GM21619 (cell line): Measurements from ENCODE around the gene TIAL1.
"Not testable (repeated sequence)": the region's sequence is repeated elsewhere in the genome, so short reads cannot be mapped to it uniquely, and the experiment has no call there.

Experiments
- ATAC-seq: cut with Tn5 transposase; IDR thresholded peaks from one replicate; pipeline ENCODE4 v1.9.1; 2021; ENCODE audit not compliant: unreplicated experiment

The TIAL1 gene

DNA sequence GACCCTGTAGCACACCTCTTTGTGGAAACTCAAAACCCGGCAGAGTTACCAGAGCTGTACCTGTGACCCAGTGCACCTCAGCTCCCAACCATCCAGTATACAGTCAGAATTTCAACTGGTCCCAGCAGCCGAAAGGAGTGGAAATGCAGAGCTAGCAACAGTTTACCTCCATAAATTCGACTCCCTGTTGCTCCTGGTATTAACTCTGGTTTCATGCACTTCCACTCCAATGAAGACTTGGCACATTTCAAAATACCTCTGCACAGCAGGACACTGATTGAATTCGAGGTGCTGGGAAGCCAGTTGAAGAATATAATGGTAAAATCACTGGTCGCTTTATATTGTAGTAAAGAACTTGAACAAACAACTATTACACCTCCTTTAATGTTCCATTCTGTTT is 17.9 kb upstream of the TIAL1 start:
- no peak for ATAC-seq

GRCh38 chr10:119613741-119614140 is 17.0 kb upstream of the TIAL1 start:
- ATAC-seq = no peak

GRCh38 chr10:119611433-119611832 is 14.7 kb upstream of the TIAL1 start:
- ATAC-seq = no peak

GRCh38 chr10:119609516-119609915 is 12.8 kb upstream of the TIAL1 start:
- ATAC-seq = no peak

- no peak for ATAC-seq
Observed at GRCh38 chr10:119608316-119609155, 11.8 kb upstream of the TIAL1 start.

DNA sequence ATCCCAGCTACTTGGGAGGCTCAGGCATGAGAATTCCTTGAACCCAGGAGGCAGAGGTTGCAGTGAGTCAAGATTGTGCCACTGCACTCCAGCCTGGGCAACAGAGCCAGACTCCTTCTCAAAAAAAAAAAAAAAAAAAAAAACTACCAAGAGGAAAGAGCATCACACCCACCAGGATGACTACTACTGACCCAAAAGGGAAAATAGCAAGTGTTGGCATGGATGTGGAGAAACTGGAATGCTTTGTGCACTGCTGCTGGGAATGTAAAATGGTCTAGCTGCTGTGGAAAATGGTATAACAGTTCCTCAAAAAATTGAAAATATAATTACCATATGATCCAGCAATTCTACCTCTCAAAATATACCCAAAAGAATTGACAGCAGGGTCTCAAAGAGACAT is 7.7 kb upstream of the TIAL1 start:
- no peak for ATAC-seq

- ATAC-seq = no peak
Observed at GRCh38 chr10:119602241-119603095, 5.7 kb upstream of the TIAL1 start.

- ATAC-seq = no peak
Observed at GRCh38 chr10:119598397-119598796, 1.6 kb upstream of the TIAL1 start.

GRCh38 chr10:119597405-119598186 is 832 bp upstream of the TIAL1 start:
- ATAC-seq = peak; percentile 20

DNA sequence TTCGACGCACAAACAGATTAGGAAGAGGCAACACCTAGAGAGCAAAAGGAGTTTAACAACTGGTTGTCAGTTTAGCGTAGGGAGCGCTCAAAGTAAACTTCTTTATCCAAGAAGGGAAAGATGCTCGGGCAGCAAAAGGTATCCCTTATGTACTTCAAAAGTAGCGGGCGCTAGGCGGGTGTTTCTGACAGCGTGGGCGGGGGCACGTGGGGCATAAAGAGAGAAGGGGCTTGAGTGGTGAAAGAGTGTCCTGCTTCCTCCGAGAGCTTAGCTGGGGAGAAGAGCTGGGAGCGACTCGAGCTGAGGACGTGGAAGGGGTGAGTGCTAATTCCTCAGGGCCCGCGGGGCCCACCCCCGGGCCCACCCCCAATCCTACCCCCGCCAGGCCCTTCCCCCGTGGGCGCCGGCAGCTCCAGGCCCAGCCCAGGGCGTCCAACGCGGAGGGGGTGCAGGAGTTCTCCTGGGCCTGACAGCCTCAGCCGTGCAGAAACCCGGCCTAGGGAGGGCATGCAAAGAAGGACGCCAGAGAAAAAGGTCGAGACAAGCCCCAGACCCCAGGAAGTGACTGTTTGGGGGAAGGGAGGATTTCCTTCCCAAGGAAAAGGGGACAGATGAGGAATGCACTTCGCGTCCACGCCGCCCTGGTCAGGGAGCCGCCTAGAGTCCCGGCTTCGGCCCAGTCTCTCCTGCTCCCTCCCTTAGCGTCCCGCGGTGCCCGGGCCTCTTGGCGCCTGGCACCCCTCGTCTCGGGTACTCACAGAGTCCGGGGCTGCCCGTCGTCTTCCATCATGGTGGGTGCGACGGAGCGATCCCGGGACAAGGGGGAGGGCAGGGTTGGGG is 868 bp downstream of the TIAL1 start:
- peak; percentile 4 for ATAC-seq

DNA sequence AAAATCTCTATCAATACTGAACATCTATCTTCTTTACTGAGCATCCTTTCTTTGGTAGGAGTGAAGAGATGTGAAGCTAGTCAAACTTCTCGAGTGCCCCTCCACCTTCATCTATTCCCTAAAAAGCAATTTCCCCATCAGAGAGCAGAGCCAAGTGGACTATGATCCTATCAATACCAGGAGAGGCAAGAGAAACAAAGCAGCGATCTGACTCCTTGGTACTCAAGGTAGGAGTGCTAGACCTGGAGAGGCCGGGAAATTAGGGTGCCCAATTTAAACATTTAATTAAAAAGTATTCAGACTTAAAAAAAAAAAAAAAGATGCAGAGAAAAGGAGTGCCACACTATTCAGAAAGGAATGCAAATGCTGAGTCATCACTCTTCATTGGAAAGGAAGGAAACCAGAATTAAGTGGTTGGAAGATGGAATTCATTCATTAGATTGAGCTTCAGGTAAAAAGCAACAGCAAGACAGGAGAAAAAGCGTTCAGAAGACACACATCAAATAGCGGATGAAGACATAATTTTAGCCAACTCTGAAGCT is 1.6 kb downstream of the TIAL1 start:
- ATAC-seq = no peak

- no peak for ATAC-seq
Observed at GRCh38 chr10:119588071-119588470, 8.7 kb downstream of the TIAL1 start.

GRCh38 chr10:119578355-119578754 is 18.4 kb downstream of the TIAL1 start:
- ATAC-seq = no peak

DNA sequence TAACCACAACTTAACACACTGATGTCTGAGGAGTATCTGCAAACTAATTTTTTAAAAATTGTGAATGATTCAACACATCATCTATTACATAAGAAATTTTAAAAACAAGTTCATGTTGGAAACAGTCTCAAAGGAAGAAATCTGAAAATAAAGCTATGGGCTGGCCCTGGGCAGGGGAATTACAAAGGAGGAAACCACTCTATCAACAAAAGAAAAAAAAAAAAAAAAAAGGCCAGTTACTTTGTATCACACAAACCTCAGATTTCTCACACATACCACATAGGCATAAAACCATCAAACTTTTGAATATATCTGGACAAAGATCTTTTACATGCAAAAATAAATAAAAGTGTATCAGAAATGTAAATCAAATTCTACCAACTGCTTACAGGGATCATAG is 20.8 kb downstream of the TIAL1 start:
- no peak for ATAC-seq

- ATAC-seq = no peak
Observed at GRCh38 chr10:119575506-119575905, 21.3 kb downstream of the TIAL1 start.

- ATAC-seq = no peak
Observed at GRCh38 chr10:119567978-119568377, 28.8 kb downstream of the TIAL1 start.

DNA sequence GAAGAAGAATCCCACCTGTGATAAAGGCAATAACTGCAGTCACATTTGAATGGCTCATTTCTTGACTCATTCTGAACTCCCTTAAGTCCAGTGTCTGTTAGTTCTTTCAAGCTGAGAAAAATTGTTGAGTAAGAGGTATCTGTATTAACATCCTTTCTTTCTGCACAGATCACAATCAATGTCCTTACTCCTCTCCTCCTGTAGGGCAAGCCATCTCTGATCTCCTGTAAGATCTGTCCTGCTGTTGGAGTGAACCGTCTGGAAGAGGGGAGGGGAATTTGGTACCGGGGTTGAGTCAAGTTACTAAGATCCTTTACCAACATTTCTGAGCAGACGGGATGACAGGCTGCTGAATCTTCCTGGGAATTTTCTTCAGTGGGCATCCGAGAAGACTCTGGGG is 34.7 kb downstream of the TIAL1 start:
- ATAC-seq = no peak

GRCh38 chr10:119559511-119559910 is 37.3 kb downstream of the TIAL1 start:
- ATAC-seq = not testable (repeated sequence)

DNA sequence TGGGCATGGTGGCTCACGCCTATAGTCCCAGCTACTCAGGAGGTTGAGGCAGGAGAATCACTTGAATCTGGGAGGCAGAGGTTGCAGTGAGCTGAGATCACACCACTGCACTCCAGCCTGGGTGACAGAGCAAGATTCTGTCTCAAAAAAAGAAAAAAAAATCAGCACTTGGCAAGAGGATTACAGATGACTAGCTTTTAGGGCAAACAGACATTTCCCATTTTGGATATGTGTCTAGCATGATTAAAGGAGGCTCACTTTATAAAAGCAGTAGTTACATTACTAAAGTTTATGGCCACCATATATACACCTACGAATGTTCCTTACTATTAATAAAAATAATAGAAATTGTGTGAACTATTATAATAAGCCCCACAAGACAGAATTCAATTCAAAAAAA is 40.7 kb downstream of the TIAL1 start:
- ATAC-seq = not testable (repeated sequence)

- no peak for ATAC-seq
Observed at GRCh38 chr10:119555178-119555784, 41.5 kb downstream of the TIAL1 start.
